Thyroid gland (tissue), 4 donors: Measurements from ENCODE around the gene HNRNPR. TPM values are rescaled to one million over a fixed set of nuclear protein-coding genes. Genes with fewer than 3 reads are reported as not detected.

Experiments
- DNase-seq, 2 donors: peaks; one replicate each; pipeline ENCODE4 v3.0.0-alpha.2; 2019
- H3K27ac ChIP-seq, 3 donors: fragments of 200-600 bp; sonication (generic); 1 replicate in 2 of 3; 2 replicates in 1 of 3; pipeline ENCODE4 v1.5.1; 2016 to 2019; ENCODE audit warnings: mild to moderate bottlenecking in 1 of 3, moderate library complexity in 1 of 3
- H3K27me3 ChIP-seq: fragments of 200-600 bp; sonication (generic); one replicate; pipeline ENCODE4 v1.5.1; 2019
- H3K36me3 ChIP-seq, 2 donors: fragments of 200-600 bp; sonication (generic); one replicate each; pipeline ENCODE4 v1.5.1; 2016 to 2019
- H3K4me1 ChIP-seq, 2 donors: fragments of 200-600 bp; sonication (generic); one replicate each; pipeline ENCODE4 v1.5.1; 2017 to 2019
- H3K4me3 ChIP-seq, 3 donors: fragments of 200-600 bp; sonication (generic); replicated peaks in 1 of 3; 1 replicate in 2 of 3; 2 replicates in 1 of 3; pipeline ENCODE4 v1.5.1; 2016; ENCODE audit warnings: mild to moderate bottlenecking in 1 of 3
- H3K9me3 ChIP-seq: fragments of 200-600 bp; sonication (generic); one replicate; pipeline ENCODE4 v1.5.1; 2017
- POLR2A ChIP-seq, 2 donors: fragments of 450-650 bp; IDR thresholded peaks; one replicate each; pipeline ENCODE4 v1.6.1; 2017; ENCODE audit warnings: antibody characterized with exemption in 2 of 2, mild to moderate bottlenecking in 2 of 2, moderate library complexity in 1 of 2
- WGBS, 2 donors: methylation state at CpG; one replicate each; pipeline ENCODE4 v1.1.5; 2017; 5-methylcytosine and 5-hydroxymethylcytosine counted together
- intact Hi-C: fragments of 100-400 bp; cut with DNase I; formaldehyde crosslinking; loops from one replicate; pipeline ENCODE4 v1.15.1; 2023
- total RNA-seq, 4 donors: library from RNA; depleted of rRNA; stranded (reverse); fragments of >200 nt; gene quantifications; one replicate each; pipeline ENCODE4 v1.2.3, GENCODE V29; 2016
- TF ChIP-seq, protein P1 (sequence below), 6 experiments: fragments of 200-600 bp in 3 of 6; fragments of 450-650 bp in 3 of 6; sonication (generic) in 3 of 6; IDR thresholded peaks; one replicate each; pipeline ENCODE4 v1.5.1; 2016 to 2019; ENCODE audit warnings: antibody characterized with exemption in 6 of 6, mild to moderate bottlenecking in 2 of 6, inconsistent platforms in 1 of 6, moderate library complexity in 1 of 6

HNRNPR gene
- total RNA-seq = 100 to 1,000 TPM in 2 of 4 donors, 10 to 100 TPM in 2; 82.8 to 107 (median 99.4) TPM

DNA sequence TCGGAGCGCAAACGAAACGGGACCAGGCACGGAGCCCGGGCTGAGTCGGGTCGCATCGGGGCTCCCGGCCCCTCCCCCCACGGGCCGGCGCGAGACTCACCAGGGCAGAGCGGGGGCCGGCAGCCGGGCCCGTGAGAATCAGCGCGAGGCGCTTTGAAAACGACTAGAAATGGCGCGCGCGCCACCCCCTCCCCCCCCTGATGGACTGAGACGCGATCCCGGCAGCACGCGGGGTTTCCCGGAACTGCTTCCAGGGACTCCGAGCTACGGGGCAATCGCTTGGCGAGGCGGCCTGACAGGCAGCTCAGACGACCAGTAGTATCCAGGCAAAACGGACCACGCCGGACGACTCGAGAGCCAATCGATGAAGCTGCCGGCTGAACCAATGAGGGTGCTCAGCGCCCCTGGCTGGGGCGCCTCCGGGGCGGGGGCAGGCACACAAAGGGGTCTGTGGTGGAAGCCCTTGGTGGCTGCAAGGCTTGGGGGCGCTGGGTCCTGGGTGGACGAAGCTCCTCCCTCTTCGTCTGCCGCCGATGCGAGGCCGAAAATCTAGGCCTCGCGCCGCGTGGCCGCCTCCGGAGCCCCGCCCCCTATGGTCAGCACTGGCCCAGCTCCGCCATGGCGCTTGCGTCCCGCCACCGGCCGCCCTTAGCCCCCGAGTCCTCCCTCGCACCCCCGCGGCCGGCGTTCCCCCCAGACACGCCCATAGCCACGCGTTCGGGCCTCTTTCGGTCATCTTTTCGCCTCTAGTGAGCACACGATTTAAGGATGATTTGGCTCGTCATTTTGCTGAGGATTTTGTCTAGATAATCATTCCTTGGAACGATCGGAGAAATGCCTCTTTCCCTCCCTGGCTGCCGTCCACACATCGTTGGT, at the start of gene HNRNPR:
HNRNPR (minus strand) TSS at position 174 of the 876 bp plus-strand sequence. CDS start 3,276 bp downstream, outside the sequence.
- DNase-seq = peak; percentile 100
- no peaks in the 10 kb centered on the region for H3K27me3 ChIP-seq
- no peaks in the 10 kb centered on the region for H3K36me3 ChIP-seq
- WGBS, 2 donors = 0% methylated on average over 10 to 22 of the region's 87 CpGs
- peak within 1 kb of the TSS; percentile 49 to 95 (median 78) for H3K4me3 ChIP-seq
- H3K9me3 ChIP-seq = no peaks in the 10 kb centered on the region
- TF ChIP-seq, protein P1, sequence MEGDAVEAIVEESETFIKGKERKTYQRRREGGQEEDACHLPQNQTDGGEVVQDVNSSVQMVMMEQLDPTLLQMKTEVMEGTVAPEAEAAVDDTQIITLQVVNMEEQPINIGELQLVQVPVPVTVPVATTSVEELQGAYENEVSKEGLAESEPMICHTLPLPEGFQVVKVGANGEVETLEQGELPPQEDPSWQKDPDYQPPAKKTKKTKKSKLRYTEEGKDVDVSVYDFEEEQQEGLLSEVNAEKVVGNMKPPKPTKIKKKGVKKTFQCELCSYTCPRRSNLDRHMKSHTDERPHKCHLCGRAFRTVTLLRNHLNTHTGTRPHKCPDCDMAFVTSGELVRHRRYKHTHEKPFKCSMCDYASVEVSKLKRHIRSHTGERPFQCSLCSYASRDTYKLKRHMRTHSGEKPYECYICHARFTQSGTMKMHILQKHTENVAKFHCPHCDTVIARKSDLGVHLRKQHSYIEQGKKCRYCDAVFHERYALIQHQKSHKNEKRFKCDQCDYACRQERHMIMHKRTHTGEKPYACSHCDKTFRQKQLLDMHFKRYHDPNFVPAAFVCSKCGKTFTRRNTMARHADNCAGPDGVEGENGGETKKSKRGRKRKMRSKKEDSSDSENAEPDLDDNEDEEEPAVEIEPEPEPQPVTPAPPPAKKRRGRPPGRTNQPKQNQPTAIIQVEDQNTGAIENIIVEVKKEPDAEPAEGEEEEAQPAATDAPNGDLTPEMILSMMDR (IDR thresholded peaks at IDR 0.05) = no peak
- TF ChIP-seq POLR2A (IDR thresholded peaks at IDR 0.05) = peak; percentile 74 to 83
- H3K27ac ChIP-seq = peak within 1 kb of the TSS; percentile 89 to 99 (median 96)
- intact Hi-C loops = loop anchor here (10.0 kb wide), 1 partner anchor 60 kb away; no protein-coding TSS in a partner anchor
- H3K4me1 ChIP-seq = peaks cover 28 to 34% of the 10 kb centered on the region in 2 donors

DNA sequence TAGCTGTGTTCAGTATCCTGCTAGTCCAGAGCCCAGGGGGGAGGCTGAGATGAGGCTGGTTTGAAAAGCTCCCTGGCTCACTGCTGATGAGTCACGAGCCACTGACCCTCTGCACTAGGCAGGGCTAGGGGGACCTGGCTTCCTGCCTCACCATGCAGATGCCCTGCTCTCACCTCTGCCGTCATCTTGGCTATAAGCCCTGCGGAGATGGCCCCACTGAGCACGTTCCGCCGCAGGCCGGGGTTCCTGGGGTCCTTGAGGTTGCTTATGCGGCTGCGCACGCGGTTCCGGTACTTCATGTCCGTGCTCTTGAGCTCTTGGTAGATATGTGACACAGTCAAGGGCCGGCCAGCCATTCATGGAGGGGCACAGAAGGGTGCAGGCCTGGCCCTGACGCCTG, 49.6 kb upstream of the HNRNPR start:
- H3K36me3 ChIP-seq = no peaks in the 10 kb centered on the region
- 81 to 91% methylated on average over 8 to 11 of the region's 15 CpGs for WGBS, 2 donors
- no peak overlapping the region for H3K4me3 ChIP-seq
- DNase-seq = peak; percentile 25 to 38
- H3K27me3 ChIP-seq = no peaks in the 10 kb centered on the region
- peaks cover 0 to 22% of the 10 kb centered on the region in 2 donors for H3K4me1 ChIP-seq
- H3K27ac ChIP-seq = peak overlapping the region in 2 of 3 donors; percentile 59 to 81
- intact Hi-C loops = no loop called here
- no peaks in the 10 kb centered on the region for H3K9me3 ChIP-seq
- TF ChIP-seq, protein P1 (IDR thresholded peaks at IDR 0.05) = no peak

DNA sequence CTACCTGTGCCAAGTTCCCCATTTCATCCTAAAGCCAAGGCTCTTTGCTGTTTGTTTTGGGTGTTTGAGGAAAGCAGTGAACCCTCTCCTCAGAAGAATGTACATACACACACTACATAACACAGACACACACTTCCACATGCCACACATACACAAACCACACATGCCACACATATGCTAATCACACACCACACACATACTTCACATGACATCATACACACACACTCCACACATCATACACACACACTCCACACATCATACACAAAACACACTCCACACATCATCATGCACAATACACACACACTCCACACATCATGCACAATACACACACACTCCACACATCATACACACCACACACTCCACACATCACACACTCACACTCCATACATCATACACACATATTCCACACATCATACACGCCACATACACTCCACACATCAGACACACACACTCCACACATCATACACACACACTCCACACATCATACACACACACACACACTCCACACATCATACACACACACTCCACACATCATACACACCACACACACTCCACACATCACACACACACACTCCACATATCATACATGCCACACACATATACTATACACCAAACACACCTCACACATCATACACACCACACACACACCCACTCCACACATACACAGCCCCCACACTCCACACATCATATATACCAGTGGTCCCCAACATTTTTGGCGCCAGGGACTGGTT, 48.2 kb upstream of the HNRNPR start:
- intact Hi-C loops = no loop called here
- Histone ChIP-seq H3K9me3 (no peaks in the 10 kb centered on the region), H3K4me3 (no peak overlapping the region), H3K27me3 (no peaks in the 10 kb centered on the region), H3K4me1 (peaks cover 0 to 22% of the 10 kb centered on the region in 2 donors), H3K27ac (no peak overlapping the region), H3K36me3 (no peaks in the 10 kb centered on the region)
- DNase-seq = no peak
- TF ChIP-seq POLR2A (IDR thresholded peaks at IDR 0.05) = no peak
- TF ChIP-seq, protein P1 (IDR thresholded peaks at IDR 0.05) = no peak
- 76 to 79% methylated on average over 2 of the region's 2 CpGs for WGBS, 2 donors

GRCh38 chr1:23389837-23390321, 45.8 kb upstream of the HNRNPR start:
- no peak for DNase-seq
- intact Hi-C loops = no loop called here
- Histone ChIP-seq H3K4me3 (no peak overlapping the region), H3K4me1 (peaks cover 0 to 14% of the 10 kb centered on the region in 2 donors), H3K9me3 (no peaks in the 10 kb centered on the region), H3K27me3 (no peaks in the 10 kb centered on the region), H3K27ac (no peak overlapping the region), H3K36me3 (no peaks in the 10 kb centered on the region)
- 77 to 85% methylated on average over 9 of the region's 9 CpGs for WGBS, 2 donors
- no peak for TF ChIP-seq POLR2A (IDR thresholded peaks at IDR 0.05)
- TF ChIP-seq, protein P1 (IDR thresholded peaks at IDR 0.05) = no peak
